GM12878 (cell line): ENCODE data around the gene SIVA1. TPM values are rescaled to one million over a fixed set of nuclear protein-coding genes. Genes with fewer than 3 reads are reported as not detected.

Source experiments
- ATAC-seq: fragments of 200-7000 bp; cut with Tn5 transposase; 3 replicates; pipeline ENCODE4 v1.9.1; 2020; ENCODE audit warnings: mild to moderate bottlenecking, moderate library complexity
- BruUV-seq: library from RNA; stranded (reverse); fragments of 400-500 nt; replicated peaks from 2 replicates; lab custom pipeline; 2021; lab: Mats Ljungman, UMichigan
- CTCF ChIA-PET: fragments of 300-600 bp; sonication (Branson Sonifier 250); formaldehyde crosslinking; extraction: SDS; loops from one replicate; lab custom pipeline; 2021; ENCODE audit warnings: inconsistent platforms; lab: Yijun Ruan, JAX
- POLR2A ChIA-PET: fragments of 350-600 bp; formaldehyde crosslinking; extraction: SDS; loops from one replicate; lab custom pipeline; 2021; ENCODE audit warnings: inconsistent platforms; lab: Charles Lee
- RAD21 ChIA-PET: fragments of 300-600 bp; sonication (Branson Sonifier 250); formaldehyde crosslinking; loops from one replicate; lab custom pipeline; 2023; ENCODE audit warnings: antibody characterized with exemption; ENCODE audit not compliant: unreplicated experiment; lab: Charles Lee
- SMC1A ChIA-PET: fragments of 300-600 bp; sonication (Branson Sonifier 250); formaldehyde crosslinking; loops from one replicate; lab custom pipeline; 2023; ENCODE audit not compliant: unreplicated experiment, uncharacterized antibody; lab: Charles Lee
- DNase-seq: peaks from one replicate; pipeline ENCODE4 v3.0.0-alpha.2; 2011; ENCODE audit warnings: low read depth, low spot score
- FAIRE-seq: peaks from 3 replicates; lab custom pipeline; 2011; peaks lifted over from hg19 to GRCh38; lab: Jason Lieb, UNC
- H2AFZ ChIP-seq: 2 replicates; pipeline ENCODE4 v1.6.0; 2011; ENCODE audit warnings: low read depth, low read length, control low read depth; ENCODE audit not compliant: control insufficient read depth
- H3K27ac ChIP-seq: 2 replicates; pipeline ENCODE4 v1.5.1; 2011; ENCODE audit warnings: control low read depth; ENCODE audit not compliant: control insufficient read depth, insufficient read depth
- H3K27me3 ChIP-seq, 2 experiments: replicated peaks in 1 of 2; 2 replicates each; pipeline versions ENCODE4 v1.6.0 to v1.6.1; 2011; ENCODE audit warnings: low read length in 1 of 2; ENCODE audit not compliant: control insufficient read depth in 2 of 2, insufficient read depth in 2 of 2
- H3K36me3 ChIP-seq, 2 experiments: 2 replicates each; pipeline ENCODE4 v1.5.1; 2011; ENCODE audit warnings: low read length in 1 of 2; ENCODE audit not compliant: control insufficient read depth in 2 of 2, insufficient read depth in 2 of 2
- H3K4me1 ChIP-seq: 2 replicates; pipeline ENCODE4 v1.6.1; 2011; ENCODE audit warnings: mild to moderate bottlenecking, low read length, moderate library complexity, mixed read lengths; ENCODE audit not compliant: control insufficient read depth, insufficient read depth
- H3K4me2 ChIP-seq: 2 replicates; pipeline ENCODE4 v1.6.0; 2011; ENCODE audit warnings: control low read depth; ENCODE audit not compliant: control insufficient read depth, insufficient read depth
- H3K4me3 ChIP-seq: fragments of 200-600 bp; sonication (generic); 2 replicates; pipeline ENCODE4 v1.5.1; 2016
- H3K79me2 ChIP-seq: 2 replicates; pipeline ENCODE4 v1.6.0; 2011; ENCODE audit warnings: low read length; ENCODE audit not compliant: control insufficient read depth, insufficient read depth
- H3K9ac ChIP-seq: 2 replicates; pipeline ENCODE4 v1.8.0; 2011; ENCODE audit warnings: low read length, control low read depth, mixed read lengths; ENCODE audit not compliant: control insufficient read depth, insufficient read depth
- H3K9me3 ChIP-seq: replicated peaks from 3 replicates; pipeline ENCODE4 v1.5.1; 2011; ENCODE audit warnings: mild to moderate bottlenecking, low read length; ENCODE audit not compliant: control insufficient read depth, insufficient read depth
- H4K20me1 ChIP-seq: 2 replicates; pipeline ENCODE4 v1.6.0; 2011; ENCODE audit not compliant: control insufficient read depth, insufficient read depth
- HDAC6 ChIP-seq: fragments of 200-600 bp; sonication (generic); IDR thresholded peaks from one replicate; pipeline ENCODE4 v1.8.0; 2017; ENCODE audit warnings: antibody characterized with exemption; ENCODE audit not compliant: unreplicated experiment
- IRF4 ChIP-seq: IDR thresholded peaks from 2 replicates; pipeline ENCODE4 v1.6.1; 2011; ENCODE audit warnings: low read depth, low read length
- KDM1A ChIP-seq: fragments of 200-600 bp; sonication (generic); IDR thresholded peaks from 2 replicates; pipeline ENCODE4 v1.6.1; 2016; ENCODE audit warnings: borderline replicate concordance
- NRF1 ChIP-seq: conservative IDR thresholded peaks from 2 replicates; pipeline ENCODE4 v1.6.1; 2011; ENCODE audit warnings: mild to moderate bottlenecking, low read depth, low read length, improper control_type of control experiment
- PAX5 ChIP-seq: IDR thresholded peaks from 2 replicates; pipeline ENCODE4 v1.6.1; 2011; ENCODE audit warnings: low read depth, low read length, borderline replicate concordance
- PKNOX1 ChIP-seq: fragments of 450-650 bp; IDR thresholded peaks from 2 replicates; pipeline ENCODE4 v1.6.1; 2016; ENCODE audit warnings: mild to moderate bottlenecking
- POLR2A ChIP-seq: IDR thresholded peaks from 2 replicates; pipeline ENCODE4 v1.6.1; 2011; ENCODE audit warnings: low read depth, mild to moderate bottlenecking, low read length
- RELA ChIP-seq: fragments of 450-650 bp; IDR thresholded peaks from 2 replicates; pipeline ENCODE4 v1.8.0; 2014; ENCODE audit warnings: borderline replicate concordance; ENCODE audit not compliant: partially characterized antibody
- SUZ12 ChIP-seq: fragments of 200-600 bp; sonication (generic); IDR thresholded peaks from one replicate; pipeline ENCODE4 v1.6.1; 2018; ENCODE audit warnings: antibody characterized with exemption, mild to moderate bottlenecking; ENCODE audit not compliant: unreplicated experiment
- TCF12 ChIP-seq: IDR thresholded peaks from 2 replicates; pipeline ENCODE4 v1.6.1; 2011; ENCODE audit warnings: low read depth, mild to moderate bottlenecking, low read length
- WGBS: methylation state at CpG from one replicate; pipeline ENCODE4 v1.1.6; 2016; ENCODE audit warnings: low lambda C conversion rate; ENCODE audit not compliant: insufficient replicate concordance, insufficient coverage; ENCODE audit errors: missing lambda C conversion rate; 5-methylcytosine and 5-hydroxymethylcytosine counted together
- in situ Hi-C: fragments of 300-500 bp; cut with MboI; formaldehyde crosslinking; loops from 9 replicates; pipeline ENCODE4 v1.14.3; 2018; ENCODE audit warnings: mixed read lengths
- intact Hi-C: fragments of 100-400 bp; cut with micrococcal nuclease; formaldehyde crosslinking; loops from one replicate; pipeline ENCODE4 v1.14.2; 2022; ENCODE audit not compliant: unreplicated experiment
- polyA plus RNA-seq, 11 experiments: library from polyadenylated mRNA; depleted of rRNA in 4 of 11; unstranded in 6 of 11; stranded (reverse) in 5 of 11; fragments of >200 nt; fragmentation: Nextera tagmentation in 4 of 11; fragmentation: Illumina TruSeq in 1 of 11; extraction: Ambion mirVana in 4 of 11; extraction: Trizol in 1 of 11; gene quantifications; 1 replicate in 1 of 11; 2 replicates in 10 of 11; pipeline versions ENCODE4 v1.2.1 to v1.2.3, GENCODE V29; 2011 to 2016; ENCODE audit warnings: inconsistent platforms in 2 of 11, missing spikeins in 2 of 11, low read depth in 1 of 11
- total RNA-seq, 4 experiments: library from RNA; depleted of rRNA in 3 of 4; stranded (reverse); fragments of >200 nt in 3 of 4; fragmentation: Illumina TruSeq in 1 of 4; extraction: Trizol in 1 of 4; gene quantifications; 2 replicates each; pipeline versions ENCODE4 v1.2.1 to v1.2.3, GENCODE V29; 2013 to 2021

The SIVA1 gene
- total and polyA plus RNA-seq, 10 of the 15 experiments (the other 5 are each of a cell fraction or from before 2014, with no cell fraction given), result 4.6 to 282 (median 106) TPM

- Histone ChIP-seq H3K4me2 (no peak overlapping the region), H3K27ac (no peak overlapping the region), H3K4me3 (no peak overlapping the region), H2AFZ (no peak overlapping the region), H3K79me2 (no peaks in the 10 kb centered on the region), H3K9ac (no peak overlapping the region), H3K36me3 (no peaks in the 10 kb centered on the region), H4K20me1 (no peaks in the 10 kb centered on the region), H3K27me3 (no peaks in the 10 kb centered on the region; a peak in 3 of 4 replicates), H3K9me3 (no peaks in the 10 kb centered on the region), H3K4me1 (no peaks in the 10 kb centered on the region)
- POLR2A ChIA-PET, result no interaction called here
- intact Hi-C loops, result no loop called here
- in situ Hi-C loops, result no loop called here
- FAIRE-seq, result no peak
- no peak for DNase-seq
- CTCF ChIA-PET, result interaction anchor here (1.4 kb wide), 1 partner anchor 15 kb away, joined by 3 read pairs; no protein-coding TSS in a partner anchor
- RAD21 ChIA-PET, result no interaction called here
- TF ChIP-seq PAX5, result no peak
- TF ChIP-seq RELA, result no peak
- TF ChIP-seq KDM1A, result no peak
- no peak for TF ChIP-seq TCF12
- TF ChIP-seq POLR2A, result no peak
- TF ChIP-seq PKNOX1, result no peak
- TF ChIP-seq SUZ12, result no peak
- TF ChIP-seq NRF1, result no peak
- no peak for TF ChIP-seq HDAC6
- no peak for TF ChIP-seq IRF4
- ATAC-seq, result no peak
- SMC1A ChIA-PET, result interaction anchor here (1.8 kb wide), 1 partner anchor 17 kb away, joined by 3 read pairs; the partner anchor contains the start of gene SIVA1
- WGBS, result 25% methylated on average over 26 of the region's 26 CpGs
- no TSS peak for BruUV-seq
Observed at GRCh38 chr14:104735830-104736642, 16.9 kb upstream of the SIVA1 start.
